Fibroblast of the aortic adventitia (primary cell): ENCODE data around the gene DLST. TPM values are rescaled to one million over a fixed set of nuclear protein-coding genes. Genes with fewer than 3 reads are reported as not detected.

Experiments
- DNase-seq: peaks from one replicate; pipeline ENCODE4 v3.0.0-alpha.2; 2010; ENCODE audit warnings: low read depth
- H3K4me3 ChIP-seq: 2 replicates; pipeline ENCODE4 v1.5.1; 2011; ENCODE audit warnings: low read depth, mild to moderate bottlenecking, control low read depth, low read length, moderate library complexity
- total RNA-seq: library from RNA; depleted of rRNA; stranded (reverse); fragments of >200 nt; gene quantifications from 2 replicates; pipeline ENCODE4 v1.2.3, GENCODE V29; 2012; ENCODE audit warnings: low replicate concordance
- TF ChIP-seq, protein P1 (sequence below): IDR thresholded peaks from 2 replicates; pipeline ENCODE4 v1.5.1; 2011; ENCODE audit warnings: mild to moderate bottlenecking, low read length, control low read depth, inconsistent platforms; ENCODE audit not compliant: insufficient read depth

The DLST gene
- total RNA-seq, 1 donor: 68.5 TPM

DNA sequence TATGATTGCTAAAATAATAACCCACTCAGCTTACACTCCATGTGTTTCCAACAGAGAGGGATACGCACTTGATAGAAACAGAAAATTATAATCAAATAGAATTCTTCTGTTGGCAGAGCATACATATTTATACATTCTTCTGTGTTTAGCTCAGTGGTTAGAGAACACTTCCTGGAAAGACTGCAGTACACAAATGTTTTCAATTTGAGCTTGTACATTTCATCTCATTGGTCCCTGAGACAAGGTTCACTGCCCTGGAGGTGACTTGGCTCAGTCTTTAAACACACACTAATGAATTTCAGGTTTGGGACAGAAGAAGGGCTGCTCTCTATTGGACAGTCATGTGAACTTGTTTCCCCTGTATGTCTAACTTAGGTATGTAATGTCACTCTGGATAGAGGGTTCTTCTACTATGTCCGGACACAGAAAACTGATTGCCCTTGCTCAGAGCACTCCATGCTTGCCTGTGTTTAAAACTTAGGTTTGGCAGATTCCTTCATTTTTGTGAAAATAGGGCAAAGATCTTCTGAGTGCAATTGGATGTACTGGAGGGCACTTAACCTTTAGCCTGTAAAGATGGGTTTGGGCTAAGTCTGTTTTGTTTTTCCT is 28.7 kb upstream of the DLST start:
- TF ChIP-seq, protein P1, sequence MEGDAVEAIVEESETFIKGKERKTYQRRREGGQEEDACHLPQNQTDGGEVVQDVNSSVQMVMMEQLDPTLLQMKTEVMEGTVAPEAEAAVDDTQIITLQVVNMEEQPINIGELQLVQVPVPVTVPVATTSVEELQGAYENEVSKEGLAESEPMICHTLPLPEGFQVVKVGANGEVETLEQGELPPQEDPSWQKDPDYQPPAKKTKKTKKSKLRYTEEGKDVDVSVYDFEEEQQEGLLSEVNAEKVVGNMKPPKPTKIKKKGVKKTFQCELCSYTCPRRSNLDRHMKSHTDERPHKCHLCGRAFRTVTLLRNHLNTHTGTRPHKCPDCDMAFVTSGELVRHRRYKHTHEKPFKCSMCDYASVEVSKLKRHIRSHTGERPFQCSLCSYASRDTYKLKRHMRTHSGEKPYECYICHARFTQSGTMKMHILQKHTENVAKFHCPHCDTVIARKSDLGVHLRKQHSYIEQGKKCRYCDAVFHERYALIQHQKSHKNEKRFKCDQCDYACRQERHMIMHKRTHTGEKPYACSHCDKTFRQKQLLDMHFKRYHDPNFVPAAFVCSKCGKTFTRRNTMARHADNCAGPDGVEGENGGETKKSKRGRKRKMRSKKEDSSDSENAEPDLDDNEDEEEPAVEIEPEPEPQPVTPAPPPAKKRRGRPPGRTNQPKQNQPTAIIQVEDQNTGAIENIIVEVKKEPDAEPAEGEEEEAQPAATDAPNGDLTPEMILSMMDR: no peak
- H3K4me3 ChIP-seq: no peak overlapping the region
- DNase-seq: peak; percentile 86

DNA sequence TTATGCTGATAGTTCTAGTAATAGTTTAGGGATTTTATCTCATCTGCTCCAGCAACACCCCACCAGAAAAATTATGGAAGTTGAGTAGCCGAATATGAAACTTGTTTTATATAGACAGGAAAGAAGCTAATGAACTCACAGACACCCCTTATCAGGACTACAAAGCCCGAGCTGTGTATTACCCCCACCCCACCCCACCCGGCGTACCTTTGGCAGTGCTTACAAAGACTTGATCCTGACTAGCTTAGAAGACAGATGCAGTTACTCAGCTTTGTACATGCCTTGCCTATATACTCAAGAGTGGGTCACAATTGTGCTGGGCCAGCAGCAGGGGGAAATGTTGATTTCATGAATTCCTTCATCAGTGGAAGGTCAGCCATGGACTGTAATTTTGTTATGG is 28.1 kb upstream of the DLST start:
- TF ChIP-seq, protein P1: no peak

DNA sequence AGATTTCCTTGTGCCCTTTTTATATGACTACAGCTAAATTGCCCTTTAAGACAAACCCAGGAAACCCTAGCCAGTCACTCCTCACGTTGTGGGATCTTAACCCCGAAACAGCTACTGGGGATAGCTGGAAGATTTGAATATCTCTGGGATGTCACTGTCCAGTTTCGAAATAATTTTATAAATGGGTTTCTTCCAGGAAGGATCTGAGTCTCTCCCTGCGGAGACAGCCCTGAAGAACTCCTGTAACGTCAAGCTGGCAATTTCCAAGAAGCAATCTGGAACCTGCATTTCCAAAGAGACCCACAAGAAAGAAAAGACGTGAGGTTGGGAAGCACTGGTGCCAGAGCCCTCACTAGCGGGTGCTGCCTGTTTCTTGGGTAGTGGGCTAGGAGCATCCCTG is 26.7 kb upstream of the DLST start:
- TF ChIP-seq, protein P1: no peak
- DNase-seq: no peak
- H3K4me3 ChIP-seq: no peak overlapping the region

More for the DNA sequence above, 28.1 kb upstream of the DLST start:
- DNase-seq: no peak
- no peak overlapping the region for H3K4me3 ChIP-seq

DNA sequence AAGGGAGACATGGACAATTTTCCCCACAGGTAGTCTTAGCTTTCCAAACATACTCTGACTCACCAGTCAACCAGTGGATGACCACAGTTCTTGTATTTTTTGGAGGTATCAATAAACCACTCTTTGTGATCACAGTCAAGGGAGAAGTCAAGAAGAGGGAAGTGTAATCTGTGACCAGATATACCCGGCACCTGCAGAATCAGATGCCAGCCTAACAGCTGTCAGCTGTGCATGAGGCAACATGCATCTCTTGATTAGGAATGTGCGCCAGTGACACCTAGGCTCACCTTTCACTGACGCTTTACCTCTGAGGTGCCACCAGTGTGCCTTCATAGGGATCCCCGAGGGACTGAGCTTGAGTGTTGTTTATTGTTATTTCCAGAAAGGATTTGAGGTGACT is 25.8 kb upstream of the DLST start:
- TF ChIP-seq, protein P1: no peak
- no peak for DNase-seq
- H3K4me3 ChIP-seq: no peak overlapping the region

DNA sequence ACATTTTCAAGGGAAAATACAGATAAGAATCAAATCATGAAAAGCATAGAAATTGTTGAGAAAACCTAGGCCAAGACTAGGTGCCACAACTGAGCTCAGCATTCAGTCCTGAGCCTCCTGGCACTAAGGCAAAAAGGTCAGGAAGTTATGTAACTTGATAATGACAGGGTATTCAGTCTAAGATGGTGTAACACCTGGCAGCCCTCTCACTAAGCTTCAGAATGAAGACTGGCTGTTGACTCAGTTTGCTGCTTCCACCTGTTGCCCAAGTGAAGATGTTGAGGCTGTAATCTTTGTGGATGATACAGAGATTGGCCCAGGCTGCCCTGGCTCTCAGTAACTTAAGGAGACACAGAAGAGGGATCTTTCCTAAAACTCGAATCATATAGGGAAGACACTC is 25.4 kb upstream of the DLST start:
- H3K4me3 ChIP-seq: no peak overlapping the region
- TF ChIP-seq, protein P1: no peak
- no peak for DNase-seq

DNA sequence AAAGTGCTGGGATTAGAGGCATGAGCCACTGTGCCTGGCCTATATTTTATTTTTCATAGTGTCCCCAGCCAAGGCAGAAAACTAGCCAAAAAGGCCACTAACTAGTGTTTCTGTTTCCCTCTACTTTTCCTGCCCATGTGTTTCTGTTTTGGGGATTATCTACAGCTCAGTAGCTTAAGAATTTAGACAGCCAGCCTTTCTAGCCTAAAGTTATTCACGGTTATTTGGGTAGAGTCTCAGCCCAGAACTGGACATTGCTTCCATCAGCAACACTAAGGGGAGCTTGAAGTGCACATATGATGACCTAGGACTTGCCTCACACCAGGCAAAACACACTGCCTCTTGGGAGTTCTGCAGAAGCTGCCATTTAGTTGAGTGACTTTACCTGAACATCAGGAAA is 23.7 kb upstream of the DLST start:
- TF ChIP-seq, protein P1: no peak
- H3K4me3 ChIP-seq: no peak overlapping the region
- peak; percentile 73 for DNase-seq
